Astrocyte of the cerebellum (primary cell): ENCODE measurements around the gene JMJD4.

Experiments
- DNase-seq: peaks from one replicate; pipeline ENCODE4 v3.0.0-alpha.2; 2011; ENCODE audit warnings: low read depth
- H3K4me3 ChIP-seq: 2 replicates; pipeline ENCODE4 v1.5.1; 2011; ENCODE audit warnings: mild to moderate bottlenecking, low read depth, low read length, moderate library complexity
- in situ Hi-C: cut with HindIII; loops from 2 replicates; pipeline ENCODE4 v1.10.0; 2017; ENCODE audit warnings: low sequenced_read_pairs
- TF ChIP-seq, protein P1 (sequence below): IDR thresholded peaks from 2 replicates; pipeline ENCODE4 v1.5.1; 2012; ENCODE audit warnings: low read length, low read depth, moderate library complexity, mild to moderate bottlenecking; ENCODE audit errors: missing control alignments

The JMJD4 gene

DNA sequence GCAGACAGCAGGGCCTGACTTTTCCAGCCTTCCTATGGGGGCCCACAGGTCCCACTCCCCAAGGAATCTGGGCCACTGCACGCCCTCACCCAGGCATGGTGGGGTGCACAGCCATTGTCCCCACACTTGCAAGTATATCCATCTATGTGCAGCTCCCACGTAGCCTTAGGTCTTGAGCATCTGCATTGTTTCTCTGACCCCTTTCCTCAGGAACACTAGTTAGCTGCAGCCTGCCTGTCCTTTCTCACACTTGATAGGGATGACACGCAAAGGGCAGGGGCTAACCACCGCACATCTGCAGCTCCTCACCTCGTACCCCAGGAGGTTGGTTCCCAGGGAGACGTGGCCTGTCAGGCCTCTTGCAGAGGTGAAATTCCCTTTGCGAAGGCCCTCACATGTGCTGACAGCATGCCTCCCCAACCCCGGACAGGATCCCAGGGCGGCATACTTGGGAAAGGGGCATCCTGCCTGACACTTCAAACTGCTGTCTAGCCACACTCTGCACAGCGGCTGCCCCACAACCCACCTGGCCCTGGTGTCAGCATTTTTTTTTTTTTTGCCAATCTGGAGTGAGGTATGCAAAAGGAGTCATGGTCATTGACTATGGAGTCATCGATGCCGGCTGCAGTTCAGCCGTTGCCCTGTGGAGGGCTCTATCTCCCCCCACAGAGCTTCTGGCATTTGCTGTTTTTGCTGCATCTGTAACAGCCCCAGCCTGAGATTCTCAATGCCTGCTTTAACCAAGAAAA, 5.0 kb downstream of the JMJD4 start:
- peak; percentile 24 for DNase-seq
- in situ Hi-C loops = no loop called here
- no peak overlapping the region for H3K4me3 ChIP-seq
- TF ChIP-seq, protein P1, sequence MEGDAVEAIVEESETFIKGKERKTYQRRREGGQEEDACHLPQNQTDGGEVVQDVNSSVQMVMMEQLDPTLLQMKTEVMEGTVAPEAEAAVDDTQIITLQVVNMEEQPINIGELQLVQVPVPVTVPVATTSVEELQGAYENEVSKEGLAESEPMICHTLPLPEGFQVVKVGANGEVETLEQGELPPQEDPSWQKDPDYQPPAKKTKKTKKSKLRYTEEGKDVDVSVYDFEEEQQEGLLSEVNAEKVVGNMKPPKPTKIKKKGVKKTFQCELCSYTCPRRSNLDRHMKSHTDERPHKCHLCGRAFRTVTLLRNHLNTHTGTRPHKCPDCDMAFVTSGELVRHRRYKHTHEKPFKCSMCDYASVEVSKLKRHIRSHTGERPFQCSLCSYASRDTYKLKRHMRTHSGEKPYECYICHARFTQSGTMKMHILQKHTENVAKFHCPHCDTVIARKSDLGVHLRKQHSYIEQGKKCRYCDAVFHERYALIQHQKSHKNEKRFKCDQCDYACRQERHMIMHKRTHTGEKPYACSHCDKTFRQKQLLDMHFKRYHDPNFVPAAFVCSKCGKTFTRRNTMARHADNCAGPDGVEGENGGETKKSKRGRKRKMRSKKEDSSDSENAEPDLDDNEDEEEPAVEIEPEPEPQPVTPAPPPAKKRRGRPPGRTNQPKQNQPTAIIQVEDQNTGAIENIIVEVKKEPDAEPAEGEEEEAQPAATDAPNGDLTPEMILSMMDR = peak; percentile 93

DNA sequence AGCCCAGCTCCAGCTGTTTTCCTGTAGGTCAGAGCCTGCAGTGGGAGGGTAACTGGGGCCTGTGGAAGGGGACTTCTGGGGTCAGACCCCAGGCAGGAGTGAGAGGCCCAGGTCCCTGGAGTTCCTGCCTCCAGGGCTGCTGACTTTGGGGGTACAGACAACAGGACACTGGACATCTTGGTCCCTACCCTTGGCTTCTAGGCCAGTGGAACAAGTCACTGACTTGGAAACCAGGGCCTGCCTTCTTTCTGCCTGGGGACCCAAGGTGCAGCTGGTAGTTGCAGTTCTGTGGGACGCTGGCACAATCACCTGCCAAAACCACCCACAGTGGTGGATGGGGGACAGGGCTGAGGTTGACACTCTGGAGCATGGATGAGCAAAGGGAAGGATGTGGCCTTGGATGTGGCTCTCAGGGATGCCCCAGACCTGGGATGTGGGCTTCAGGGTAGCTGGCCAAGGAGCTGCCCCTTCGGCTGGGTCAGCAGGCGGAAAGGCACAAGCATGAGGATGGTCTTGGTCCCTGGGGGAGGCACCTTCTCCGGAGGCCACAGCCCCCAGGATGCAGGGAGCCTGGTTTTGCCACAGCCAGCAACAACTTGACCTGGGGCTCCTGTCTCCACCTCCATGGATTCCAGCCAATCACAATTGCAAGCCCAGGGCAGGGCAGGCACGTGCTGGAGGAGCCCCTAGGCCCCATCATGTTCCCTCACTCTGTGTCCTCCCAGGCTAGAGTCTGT, 5.8 kb downstream of the JMJD4 start:
- DNase-seq = no peak
- H3K4me3 ChIP-seq = peak overlapping the region; percentile 49
- TF ChIP-seq, protein P1 = no peak
- in situ Hi-C loops = no loop called here

DNA sequence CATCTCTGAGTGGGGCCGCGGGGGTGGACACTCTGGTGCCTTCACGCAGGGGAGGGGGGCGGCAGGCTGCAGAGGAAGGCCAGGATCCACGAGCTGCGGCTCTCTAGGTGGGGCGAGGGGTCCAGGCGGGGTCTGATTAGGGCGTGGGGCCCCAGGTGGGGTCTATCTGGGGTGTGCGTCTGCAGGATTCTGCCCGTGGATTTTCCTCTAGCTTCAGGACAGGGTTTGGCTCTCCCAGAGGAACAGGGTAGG, 6.3 kb downstream of the JMJD4 start:
- H3K4me3 ChIP-seq = peak overlapping the region; percentile 49
- TF ChIP-seq, protein P1 = no peak
- in situ Hi-C loops = no loop called here
- no peak for DNase-seq

DNA sequence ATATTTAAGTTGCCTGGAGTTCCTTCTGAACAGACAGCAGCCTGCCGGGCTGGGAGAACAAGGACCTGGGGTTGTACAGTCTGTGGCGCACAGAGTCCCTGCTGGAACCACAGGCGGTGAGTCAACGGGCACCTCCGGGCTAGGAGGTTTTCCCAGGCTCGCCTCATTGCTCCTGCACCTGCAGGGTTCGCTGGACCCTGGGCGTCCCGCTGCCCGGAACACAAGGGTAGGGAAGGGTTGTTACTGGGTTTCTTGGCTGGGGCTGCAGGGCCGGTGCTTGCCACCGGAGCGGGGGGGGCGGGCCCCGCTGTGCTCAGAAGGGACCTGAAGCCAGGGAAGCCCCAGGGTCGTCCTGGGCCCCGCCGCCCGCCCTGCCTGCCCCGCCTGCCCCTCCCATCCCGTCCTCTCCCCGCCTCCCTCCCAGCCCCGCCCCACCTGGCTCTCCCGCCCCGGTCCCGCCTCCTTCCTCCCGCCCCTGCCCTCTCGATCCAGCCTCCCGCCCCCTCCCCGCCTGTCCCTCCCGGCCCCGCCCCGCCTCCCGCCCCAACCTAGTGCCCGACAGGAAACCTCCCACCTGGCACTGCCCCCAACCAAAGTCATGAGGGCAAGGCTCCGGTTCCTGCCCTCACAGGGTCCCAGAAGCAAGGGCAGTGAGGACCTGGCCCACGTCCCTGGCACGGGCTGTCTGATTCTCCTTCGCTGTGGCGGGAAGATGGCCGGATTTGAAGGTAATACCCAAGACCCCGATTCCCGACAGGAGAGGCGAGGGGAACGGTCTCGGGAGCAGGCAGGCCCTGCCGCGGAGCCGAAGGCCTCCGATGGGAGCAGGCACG, 6.8 kb downstream of the JMJD4 start:
- TF ChIP-seq, protein P1 = no peak
- peak; percentile 15 for DNase-seq
- H3K4me3 ChIP-seq = peak overlapping the region; percentile 49
- in situ Hi-C loops = no loop called here

DNA sequence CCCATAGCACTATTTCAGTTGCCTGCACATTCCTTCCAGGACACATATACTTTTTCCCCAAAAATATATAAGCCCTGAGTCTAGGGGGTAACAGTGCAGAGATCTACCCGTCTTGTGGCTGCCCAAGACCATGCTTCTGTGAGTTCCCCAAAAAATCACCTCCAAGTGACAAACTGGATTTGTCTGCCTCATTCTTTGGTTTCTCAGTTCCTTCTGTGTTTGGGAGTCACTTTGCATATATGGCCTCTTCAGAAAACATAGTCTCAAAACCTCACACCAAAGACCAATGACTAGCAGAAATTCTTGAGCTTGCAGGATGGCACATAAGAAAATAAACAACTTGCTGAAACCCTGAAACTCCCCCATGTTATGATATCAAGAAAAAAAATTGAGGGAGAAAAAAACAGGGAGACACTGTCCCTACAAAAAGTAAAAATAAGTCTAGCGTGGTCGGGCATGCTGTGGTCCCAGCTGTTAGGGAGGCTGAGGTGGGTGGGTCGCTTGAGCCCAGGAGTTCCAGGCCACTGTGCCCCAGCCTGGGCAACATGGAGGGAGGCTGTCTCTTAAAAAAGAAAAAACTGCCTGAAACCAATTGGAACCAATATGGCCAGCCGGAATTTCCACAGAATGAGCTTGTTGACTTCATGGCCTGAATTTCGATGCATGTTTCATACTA, 8.0 kb downstream of the JMJD4 start:
- TF ChIP-seq, protein P1 = no peak
- DNase-seq = no peak
- H3K4me3 ChIP-seq = no peak overlapping the region
- in situ Hi-C loops = no loop called here

DNA sequence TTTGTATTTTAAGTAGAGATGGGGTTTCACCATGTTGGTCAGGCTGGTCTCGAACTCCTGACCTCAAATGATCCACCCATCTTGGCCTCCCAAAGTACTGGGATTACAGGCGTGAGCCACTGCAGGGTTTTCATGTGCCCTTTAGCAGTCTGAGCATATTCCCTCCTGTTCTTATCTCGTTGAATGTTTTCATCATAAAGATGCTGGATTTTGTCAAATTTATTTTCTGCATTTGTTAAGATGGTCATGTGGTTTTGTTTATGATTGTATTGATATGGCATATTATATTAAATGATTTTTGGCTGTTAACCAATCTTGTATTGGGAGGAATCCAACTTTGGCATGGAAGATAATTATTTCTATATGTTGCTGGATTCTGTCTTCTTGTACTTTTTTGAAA, 8.8 kb downstream of the JMJD4 start:
- no peak for DNase-seq
- H3K4me3 ChIP-seq = no peak overlapping the region
- in situ Hi-C loops = no loop called here
- TF ChIP-seq, protein P1 = no peak
